Activated naive CD4-positive, alpha-beta T cell treated with anti-CD3 and anti-CD28 coated beads, Interleukin-2, amount 50 U/mL, for 16 hours (primary cell): ENCODE data around the gene C11orf91.
"Not testable (repeated sequence)": the region's sequence is repeated elsewhere in the genome, so short reads cannot be mapped to it uniquely, and the experiment has no call there.

Experiments
- DNase-seq: peaks from one replicate; pipeline ENCODE4 v3.0.0-alpha.2; 2020

C11orf91 gene

DNA sequence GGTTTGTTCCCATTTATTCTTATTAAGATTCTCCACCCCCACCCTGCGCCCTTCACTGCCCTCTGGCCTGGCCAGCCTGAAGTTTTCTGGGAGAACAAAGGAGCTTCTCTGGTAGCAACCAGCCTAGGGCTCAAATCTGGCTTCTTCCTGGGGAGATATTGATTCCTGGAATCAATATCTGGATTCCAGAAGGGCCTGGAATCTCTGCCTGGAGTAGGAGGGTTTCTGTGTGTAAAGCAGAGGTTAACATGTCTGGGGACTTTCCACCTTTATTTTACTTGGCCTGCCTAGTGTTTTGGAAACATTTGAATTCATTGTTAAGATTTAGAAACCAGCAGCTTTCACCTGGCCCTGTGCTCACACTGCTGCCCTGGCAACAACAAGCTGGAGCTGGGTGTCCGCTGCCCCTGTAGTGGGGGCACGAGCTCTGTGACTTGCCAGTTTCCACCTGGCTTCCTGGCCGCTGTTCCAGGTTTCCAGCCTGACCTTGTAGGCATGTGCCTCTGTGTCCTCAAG lies 5.5 kb downstream of the C11orf91 start:
- DNase-seq = no peak

DNA sequence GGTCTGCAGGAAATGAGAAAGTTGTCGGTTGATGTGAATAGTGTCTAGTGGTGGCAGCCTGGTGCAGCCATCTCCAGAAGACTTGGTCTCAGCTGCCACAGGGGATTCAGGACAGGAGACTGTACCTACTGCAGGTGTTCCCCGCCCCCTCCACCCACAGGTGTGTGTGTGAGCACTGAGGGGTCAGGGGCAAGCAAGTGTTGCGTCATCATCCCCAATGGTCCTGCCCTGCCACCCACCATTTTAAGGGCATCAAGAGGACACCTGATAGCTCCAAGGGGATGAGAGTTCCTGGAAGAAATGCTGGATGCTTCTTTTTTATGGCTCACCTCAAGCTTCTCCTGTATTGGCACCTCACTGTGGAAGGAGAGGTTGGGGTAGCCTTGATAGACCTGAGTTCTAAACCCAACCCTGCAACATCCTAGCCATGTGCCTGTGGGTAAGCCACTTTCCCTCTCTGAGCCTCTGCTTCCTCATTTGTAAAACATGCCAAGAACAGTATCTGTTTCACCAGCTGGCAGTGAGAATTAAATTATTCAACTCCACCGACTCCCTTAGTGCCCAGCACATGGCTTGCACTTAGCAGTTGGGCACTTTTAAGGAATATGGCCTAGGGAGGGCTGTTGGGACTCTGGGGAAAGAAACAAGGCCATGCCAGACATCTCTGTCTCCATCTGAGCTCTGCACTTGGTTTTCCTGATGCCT lies 6.1 kb downstream of the C11orf91 start:
- DNase-seq = no peak

GRCh38 chr11:33692541-33692940 lies 8.1 kb downstream of the C11orf91 start:
- no peak for DNase-seq

DNA sequence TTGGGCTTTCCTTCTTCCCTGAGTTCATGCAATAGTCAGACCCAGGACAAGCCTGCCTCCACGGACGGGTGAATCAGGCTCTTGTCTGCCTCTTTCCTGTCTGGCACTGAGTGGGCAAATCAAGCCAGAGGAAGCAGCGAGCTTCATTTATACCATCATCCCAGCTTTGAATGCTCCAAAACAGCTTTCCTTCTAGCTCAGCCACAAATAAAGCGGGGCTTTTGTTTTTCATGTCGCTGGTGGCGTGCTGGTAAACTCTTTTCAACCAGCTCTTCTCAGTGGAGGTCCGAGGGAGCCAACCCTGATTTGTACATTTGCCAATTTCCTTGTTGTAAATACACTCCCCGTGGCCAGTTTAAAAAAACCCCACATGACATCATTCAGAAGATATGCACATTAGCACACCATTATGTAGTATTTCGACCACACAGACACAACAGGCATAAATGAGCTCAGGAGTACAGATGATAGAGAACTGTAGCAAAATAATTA lies 8.6 kb downstream of the C11orf91 start:
- DNase-seq = no peak

DNA sequence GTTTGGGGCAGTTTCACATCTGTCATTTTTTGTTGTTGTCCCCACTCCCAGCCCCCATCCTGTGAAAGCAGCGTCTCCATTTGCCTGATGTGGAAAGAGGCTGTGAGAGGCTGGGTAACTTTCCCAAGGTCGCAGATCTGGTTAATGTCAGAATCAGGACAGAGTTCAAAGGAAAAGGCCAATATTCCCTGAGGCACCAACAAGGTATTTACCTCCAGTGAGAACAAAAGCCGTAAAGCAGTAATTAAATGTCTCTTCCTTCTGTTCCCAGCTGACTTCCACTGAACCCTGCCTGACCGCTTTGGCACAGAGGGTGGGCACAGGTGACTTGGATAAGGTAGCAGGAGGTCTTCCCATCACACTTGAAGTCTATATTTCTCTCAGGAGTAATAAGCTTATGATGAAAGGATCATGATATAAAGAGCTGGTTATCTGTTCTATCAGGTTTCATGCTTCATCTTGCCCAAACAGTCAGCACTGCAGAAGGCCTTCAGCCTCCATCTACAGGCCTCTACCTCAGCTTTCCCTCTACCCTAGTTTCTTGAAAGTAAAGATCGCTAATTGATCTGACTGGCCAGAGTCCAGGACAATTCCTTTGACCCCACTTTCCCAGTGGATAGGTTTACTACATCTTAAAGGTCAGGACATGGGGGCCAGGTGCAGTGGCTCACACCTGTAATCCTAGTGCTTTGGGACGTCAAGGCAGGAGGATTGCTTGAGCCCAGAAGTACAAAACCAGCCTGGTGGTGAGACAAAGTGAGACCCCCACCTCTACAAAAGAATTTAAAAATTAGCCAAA lies 9.4 kb downstream of the C11orf91 start:
- DNase-seq = no peak

- DNase-seq = no peak
Measured at GRCh38 chr11:33690290-33691065, 10.1 kb downstream of the C11orf91 start.

GRCh38 chr11:33689501-33689900 lies 11.1 kb downstream of the C11orf91 start:
- no peak for DNase-seq

GRCh38 chr11:33689085-33689484 lies 11.5 kb downstream of the C11orf91 start:
- DNase-seq = no peak

- no peak for DNase-seq
Measured at GRCh38 chr11:33687733-33688479, 12.7 kb downstream of the C11orf91 start.

DNA sequence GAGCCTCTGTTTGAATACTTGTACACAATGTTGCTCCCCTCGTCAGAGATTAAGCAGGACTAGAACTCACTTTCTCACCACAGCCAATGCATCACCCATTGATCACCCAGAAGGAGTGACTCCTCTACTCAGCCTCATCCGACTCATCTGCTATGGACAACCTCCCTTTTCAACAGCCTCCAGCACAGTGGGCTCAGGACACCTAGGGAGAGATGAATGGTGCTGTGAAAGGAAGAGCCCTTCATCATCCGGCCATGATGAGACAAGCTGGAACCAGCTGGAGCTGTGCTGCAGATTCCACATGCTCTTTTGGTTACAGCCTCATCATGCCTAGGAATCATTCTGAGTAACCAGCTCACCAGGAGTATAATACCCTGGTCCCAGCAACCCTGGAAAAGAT lies 15.5 kb downstream of the C11orf91 start:
- DNase-seq = no peak

DNA sequence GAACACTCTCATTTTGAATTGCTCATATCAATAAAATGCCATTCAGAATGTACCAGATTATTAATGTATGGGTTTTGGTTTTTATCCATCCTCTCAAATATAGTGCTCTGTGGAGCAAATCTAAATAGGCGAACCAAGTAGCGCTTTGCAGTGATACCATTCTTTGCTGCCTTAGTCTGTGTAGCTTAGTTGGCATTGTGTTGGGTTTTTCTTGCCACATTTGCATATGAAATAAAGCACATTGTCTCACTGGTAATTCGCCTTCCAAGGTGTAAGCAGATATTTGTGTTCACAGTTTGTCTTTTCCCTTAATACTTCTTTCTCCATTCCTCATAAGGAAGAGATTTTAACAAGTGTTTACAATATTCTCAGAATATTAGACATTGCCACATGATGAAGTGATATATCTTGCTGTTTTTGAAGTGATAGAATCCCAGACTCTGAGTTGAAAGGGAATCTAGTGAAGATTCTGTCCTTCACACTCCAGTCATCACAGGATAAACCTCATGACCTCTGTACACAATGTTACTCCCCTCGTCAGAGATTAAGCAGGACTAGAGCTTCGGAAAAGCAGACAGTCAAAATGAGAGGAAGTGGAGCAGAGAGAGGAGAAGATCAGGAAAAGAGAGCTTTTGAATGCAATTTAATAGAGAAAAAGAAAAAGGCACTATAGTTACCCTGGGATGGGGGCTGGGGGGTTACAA lies 16.5 kb downstream of the C11orf91 start:
- DNase-seq = no peak

DNA sequence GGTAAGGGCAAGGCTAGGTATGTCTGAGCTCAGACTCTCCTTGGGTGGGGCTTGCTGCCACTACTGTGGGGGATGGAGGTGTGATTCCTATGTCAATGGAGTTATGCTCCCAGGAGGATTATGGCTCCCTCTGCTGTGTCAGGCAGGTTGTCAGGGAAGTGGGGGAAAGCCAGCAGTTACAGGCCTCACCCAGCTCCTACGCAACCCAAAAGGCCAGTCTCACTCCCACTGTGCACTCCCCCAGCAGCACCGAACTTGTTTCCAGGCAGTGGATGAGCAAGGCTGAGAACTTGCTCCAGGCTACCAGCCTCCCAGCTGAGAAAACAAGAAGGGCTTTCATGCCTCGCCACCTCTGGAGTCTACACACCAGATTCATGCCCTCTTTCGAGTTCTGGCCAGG lies 18.2 kb downstream of the C11orf91 start:
- no peak for DNase-seq

- no peak for DNase-seq
Measured at GRCh38 chr11:33682019-33682418, 18.6 kb downstream of the C11orf91 start.

- DNase-seq = not testable (repeated sequence)
Measured at GRCh38 chr11:33678616-33679015, 22.0 kb downstream of the C11orf91 start.

GRCh38 chr11:33674035-33674814 lies 26.4 kb downstream of the C11orf91 start:
- DNase-seq = no peak

DNA sequence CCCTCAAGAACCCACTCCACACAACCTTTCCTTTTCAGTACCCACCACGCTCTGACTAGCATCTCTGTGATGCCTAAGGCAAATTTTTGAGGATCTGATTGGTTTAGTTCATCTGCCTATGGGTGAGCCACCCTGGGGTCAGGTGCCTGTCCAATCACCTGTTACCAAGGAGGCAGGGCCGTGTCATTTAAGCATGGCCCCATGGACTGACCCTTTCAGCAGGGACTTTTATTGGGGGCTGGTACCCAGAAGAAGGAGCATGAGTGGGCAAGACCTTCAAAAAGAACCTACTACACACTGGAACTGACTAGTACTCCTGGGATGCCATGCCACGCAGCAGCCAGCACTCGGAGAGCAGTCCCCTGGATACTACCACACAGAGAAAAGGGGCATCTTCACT lies 28.4 kb downstream of the C11orf91 start:
- DNase-seq = no peak

GRCh38 chr11:33670250-33671011 lies 30.2 kb downstream of the C11orf91 start:
- DNase-seq = no peak

DNA sequence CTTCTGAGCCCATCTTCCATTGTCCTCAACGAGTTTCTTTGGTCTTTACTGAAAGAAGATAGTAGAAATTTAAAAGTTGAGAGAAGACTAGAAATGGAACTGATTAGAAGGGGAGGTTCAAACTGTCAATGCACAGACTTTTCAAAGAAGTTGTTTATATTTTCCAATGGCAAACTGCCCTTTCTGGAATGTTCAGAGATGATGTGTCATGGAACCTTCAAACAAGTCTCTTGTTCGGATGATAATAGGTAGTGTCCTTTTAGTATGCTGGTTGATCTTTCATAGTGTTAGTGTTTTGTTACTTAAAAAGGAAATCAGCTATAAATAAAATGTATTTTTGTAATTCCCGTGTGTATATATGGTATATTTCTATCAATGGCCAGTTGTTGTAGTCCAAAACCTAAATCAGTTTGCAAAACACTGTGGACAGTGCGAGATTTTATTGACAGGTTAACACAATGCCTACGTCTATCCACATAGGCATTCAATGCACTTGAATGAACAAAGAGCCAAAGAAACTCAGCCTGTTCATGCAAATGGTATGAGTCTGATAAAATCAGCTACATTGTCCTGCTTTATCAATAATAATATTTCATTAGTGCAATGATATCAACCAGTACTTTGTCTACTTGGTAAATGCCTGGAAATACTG lies 30.9 kb downstream of the C11orf91 start:
- DNase-seq = no peak

GRCh38 chr11:33668951-33669596 lies 31.6 kb downstream of the C11orf91 start:
- DNase-seq = no peak
